Thymus (tissue), 11 donors: ENCODE data around the gene INTS11. TPM values are rescaled to one million over a fixed set of nuclear protein-coding genes. Genes with fewer than 3 reads are reported as not detected.

Experiments used
- DNase-seq, 9 donors: peaks; one replicate each; pipeline ENCODE4 v3.0.0-alpha.2; 2013; ENCODE audit warnings: low spot score in 9 of 9, low read depth in 6 of 9, missing footprints in 1 of 9
- H3K27ac ChIP-seq, 2 donors: one replicate each; pipeline ENCODE4 v1.5.1; 2013; ENCODE audit warnings: control low read depth in 1 of 2, low read depth in 1 of 2, low read length in 1 of 2, mild to moderate bottlenecking in 1 of 2, moderate library complexity in 1 of 2
- H3K27me3 ChIP-seq, 2 donors: one replicate each; pipeline ENCODE4 v1.5.1; 2013; ENCODE audit warnings: low read length in 1 of 2; ENCODE audit not compliant: control insufficient read depth in 2 of 2, insufficient read depth in 1 of 2
- H3K36me3 ChIP-seq, 2 donors: one replicate each; pipeline ENCODE4 v1.5.1; 2013; ENCODE audit warnings: low read length in 1 of 2, mild to moderate bottlenecking in 1 of 2, moderate library complexity in 1 of 2; ENCODE audit not compliant: control insufficient read depth in 2 of 2, insufficient read depth in 2 of 2
- H3K4me1 ChIP-seq, 2 donors: one replicate each; pipeline ENCODE4 v1.5.1; 2013; ENCODE audit warnings: low read length in 2 of 2; ENCODE audit not compliant: control insufficient read depth in 2 of 2, insufficient read depth in 2 of 2
- H3K4me3 ChIP-seq, 2 donors: one replicate each; pipeline ENCODE4 v1.5.1; 2013; ENCODE audit warnings: low read length in 2 of 2, control low read depth in 1 of 2, mild to moderate bottlenecking in 1 of 2
- H3K9me3 ChIP-seq, 2 donors: one replicate each; pipeline ENCODE4 v1.5.1; 2013; ENCODE audit warnings: low read length in 1 of 2, mild to moderate bottlenecking in 1 of 2; ENCODE audit not compliant: control insufficient read depth in 2 of 2, insufficient read depth in 1 of 2
- WGBS: extraction: QIAGEN DNeasy Blood & Tissue Kit; methylation state at CpG from one replicate; pipeline ENCODE4 v1.1.7; 2013; 5-methylcytosine and 5-hydroxymethylcytosine counted together
- polyA plus RNA-seq: library from polyadenylated mRNA; stranded (reverse); fragments of 200-250 nt; gene quantifications from one replicate; pipeline ENCODE4 v1.2.3, GENCODE V29; 2013
- total RNA-seq: library from RNA; stranded (reverse); fragments of 120-200 nt; gene quantifications from one replicate; pipeline ENCODE4 v1.2.4, GENCODE V29; 2013
- donor health status: healthy.

The INTS11 gene
- total and polyA plus RNA-seq, 2 donors: 60.8 to 216 TPM

DNA sequence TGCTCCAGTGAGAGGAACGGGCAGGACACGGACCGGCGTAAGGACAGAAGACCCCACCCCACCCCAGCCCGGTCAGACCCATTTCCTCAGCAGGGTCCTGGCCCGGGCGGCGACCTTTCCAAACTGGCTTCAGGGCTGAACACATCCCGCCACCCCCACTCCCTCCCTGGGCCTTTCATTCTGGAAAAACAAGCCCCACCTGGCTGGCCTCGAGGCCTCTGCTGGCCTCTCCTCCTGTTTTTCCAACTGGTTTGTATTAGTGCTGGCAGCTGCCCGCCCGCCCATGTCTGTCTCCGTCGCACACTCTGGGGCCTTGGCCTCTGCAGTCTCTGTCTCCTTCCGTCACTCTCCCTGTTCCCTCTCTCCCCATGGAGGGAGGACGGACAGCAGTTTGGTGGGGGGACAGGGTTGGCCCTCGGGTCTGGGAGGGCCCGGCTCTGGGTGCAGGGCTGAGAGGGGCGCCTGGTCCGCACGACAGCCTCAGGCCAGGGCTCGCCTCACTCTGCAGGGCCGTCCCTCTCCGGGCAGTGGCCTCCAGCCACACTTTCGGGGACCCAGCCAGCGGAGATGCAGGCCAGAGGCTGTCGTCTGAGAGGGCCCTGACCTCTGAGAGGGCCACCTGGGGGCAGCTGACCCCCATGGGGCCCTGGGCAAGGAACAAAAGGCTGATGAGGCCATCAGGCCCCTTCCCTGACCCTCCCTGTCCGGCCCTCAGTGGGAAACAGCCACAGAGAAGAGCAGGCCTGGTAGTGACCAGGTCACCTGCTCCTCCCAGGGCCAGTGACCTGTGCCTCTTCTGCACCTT, 35.4 kb upstream of the INTS11 start:
- WGBS: 86% methylated on average over 28 of the region's 28 CpGs
- DNase-seq: no peak
- Histone ChIP-seq H3K4me1 (peaks cover 0 to 14% of the 10 kb centered on the region in 2 donors), H3K4me3 (no peak overlapping the region), H3K9me3 (no peaks in the 10 kb centered on the region), H3K27me3 (peaks cover 56 to 80% of the 10 kb centered on the region in 2 donors), H3K36me3 (no peaks in the 10 kb centered on the region), H3K27ac (no peak overlapping the region)

DNA sequence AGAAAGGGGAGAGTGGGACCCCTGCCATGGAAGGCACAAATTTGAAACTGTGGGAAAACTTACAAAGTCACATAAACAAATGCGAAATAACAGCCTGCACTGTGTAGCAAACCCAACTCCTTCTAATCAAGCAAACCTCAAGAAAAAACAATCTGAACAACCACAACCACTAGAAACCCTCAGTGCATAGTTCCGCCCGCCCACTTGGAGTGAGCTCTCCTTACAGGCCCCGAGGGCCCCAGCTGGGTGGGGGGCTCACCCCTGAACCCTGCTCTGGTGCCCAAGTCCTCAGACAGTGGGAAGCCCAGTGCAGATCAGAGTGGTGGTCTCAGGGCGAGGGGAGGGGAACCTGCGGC, 34.8 kb upstream of the INTS11 start:
- peaks cover 0 to 14% of the 10 kb centered on the region in 2 donors for H3K4me1 ChIP-seq
- no peaks in the 10 kb centered on the region for H3K36me3 ChIP-seq
- H3K27me3 ChIP-seq: peaks cover 61 to 85% of the 10 kb centered on the region in 2 donors
- no peak for DNase-seq
- no peak overlapping the region for H3K4me3 ChIP-seq
- no peaks in the 10 kb centered on the region for H3K9me3 ChIP-seq
- no peak overlapping the region for H3K27ac ChIP-seq
- 66% methylated on average over 6 of the region's 6 CpGs for WGBS

DNA sequence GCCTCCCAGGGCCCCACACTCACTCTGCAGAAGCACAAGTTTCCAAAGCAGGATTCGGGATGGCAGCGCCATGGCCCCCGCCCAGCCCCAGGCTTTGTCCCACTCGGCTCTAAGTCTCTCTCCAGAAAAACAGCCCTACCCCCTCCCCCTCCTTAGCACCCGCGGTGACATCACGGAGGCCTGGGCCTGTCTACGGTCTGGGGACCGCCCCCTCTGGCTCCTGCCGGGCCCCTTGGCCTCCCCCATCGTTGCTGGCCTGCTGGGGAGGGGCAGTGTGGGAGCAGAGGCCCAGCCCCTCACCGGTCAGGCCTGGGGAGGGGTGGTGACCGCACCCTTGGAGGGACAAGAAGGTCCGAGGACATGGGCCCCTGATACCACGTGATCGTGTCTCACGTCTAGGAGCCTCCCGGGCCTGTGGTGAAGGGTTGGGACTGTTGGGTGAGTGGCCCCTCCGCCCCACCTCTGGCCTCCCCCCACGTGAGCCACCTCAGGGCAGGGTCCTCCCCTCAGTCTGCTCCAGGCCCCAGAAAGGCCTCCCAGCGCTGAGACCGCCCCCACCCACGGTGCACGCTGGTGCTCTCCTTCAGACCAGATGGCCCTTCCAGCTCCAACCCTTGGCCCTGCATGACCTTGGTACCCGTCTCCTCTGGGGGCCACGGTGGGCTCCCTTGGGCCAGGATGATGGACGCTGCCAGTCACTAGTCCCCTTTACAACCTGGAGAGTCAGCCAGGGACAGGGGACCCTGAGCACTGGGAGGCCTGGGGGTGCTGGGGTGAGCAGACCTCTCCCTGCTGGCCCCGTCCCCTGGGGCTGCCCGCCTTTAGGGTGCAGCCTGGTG, 34.2 kb upstream of the INTS11 start, which contains the start of gene MXRA8:
Gene MXRA8 (minus strand): TSS at position 123 of the 839 bp plus-strand sequence. CDS start 51 bp downstream, at position 72.
- H3K36me3 ChIP-seq: no peaks in the 10 kb centered on the region
- H3K4me1 ChIP-seq: peaks cover 0 to 16% of the 10 kb centered on the region in 2 donors
- peaks cover 68 to 89% of the 10 kb centered on the region in 2 donors for H3K27me3 ChIP-seq
- no peak within 1 kb of the TSS for H3K4me3 ChIP-seq
- H3K27ac ChIP-seq: peak within 1 kb of the TSS in 1 of 2 donors; percentile 11
- H3K9me3 ChIP-seq: peaks cover 0 to 2% of the 10 kb centered on the region in 2 donors
- WGBS: 38% methylated on average over 29 of the region's 29 CpGs
- no peak for DNase-seq

DNA sequence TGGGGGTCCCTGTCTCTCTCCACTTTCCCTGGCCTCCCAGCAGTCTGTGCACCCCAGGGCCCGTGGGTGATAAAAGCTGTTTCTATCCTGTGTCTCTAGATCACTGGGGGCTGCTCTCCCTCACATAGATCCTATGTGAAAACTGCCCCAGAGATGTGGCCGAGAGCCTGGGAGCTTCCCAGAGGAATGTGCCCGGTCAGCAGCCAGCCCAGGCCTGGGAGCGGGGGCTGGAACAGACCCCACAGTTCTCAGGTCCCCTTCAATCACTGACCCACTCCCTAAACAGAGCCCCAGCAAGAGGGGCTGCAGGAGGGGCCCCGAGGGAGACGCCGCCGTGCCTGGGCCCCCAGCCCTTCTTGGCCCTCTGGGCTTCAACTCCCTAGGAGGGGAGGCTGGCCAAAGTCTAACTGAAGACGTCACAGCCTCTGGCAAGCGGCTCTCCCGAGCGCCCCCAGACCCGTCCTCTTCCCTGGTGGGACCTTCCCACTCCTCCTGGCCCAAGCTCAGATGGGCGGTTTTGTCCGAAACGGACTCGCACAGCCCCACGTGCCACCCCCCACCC, 33.5 kb upstream of the INTS11 start:
- H3K27me3 ChIP-seq: peaks cover 75 to 93% of the 10 kb centered on the region in 2 donors
- WGBS: 28% methylated on average over 18 of the region's 18 CpGs
- no peak overlapping the region for H3K4me3 ChIP-seq
- H3K36me3 ChIP-seq: no peaks in the 10 kb centered on the region
- H3K9me3 ChIP-seq: peaks cover 0 to 2% of the 10 kb centered on the region in 2 donors
- peaks cover 0 to 20% of the 10 kb centered on the region in 2 donors for H3K4me1 ChIP-seq
- no peak for DNase-seq
- no peak overlapping the region for H3K27ac ChIP-seq

DNA sequence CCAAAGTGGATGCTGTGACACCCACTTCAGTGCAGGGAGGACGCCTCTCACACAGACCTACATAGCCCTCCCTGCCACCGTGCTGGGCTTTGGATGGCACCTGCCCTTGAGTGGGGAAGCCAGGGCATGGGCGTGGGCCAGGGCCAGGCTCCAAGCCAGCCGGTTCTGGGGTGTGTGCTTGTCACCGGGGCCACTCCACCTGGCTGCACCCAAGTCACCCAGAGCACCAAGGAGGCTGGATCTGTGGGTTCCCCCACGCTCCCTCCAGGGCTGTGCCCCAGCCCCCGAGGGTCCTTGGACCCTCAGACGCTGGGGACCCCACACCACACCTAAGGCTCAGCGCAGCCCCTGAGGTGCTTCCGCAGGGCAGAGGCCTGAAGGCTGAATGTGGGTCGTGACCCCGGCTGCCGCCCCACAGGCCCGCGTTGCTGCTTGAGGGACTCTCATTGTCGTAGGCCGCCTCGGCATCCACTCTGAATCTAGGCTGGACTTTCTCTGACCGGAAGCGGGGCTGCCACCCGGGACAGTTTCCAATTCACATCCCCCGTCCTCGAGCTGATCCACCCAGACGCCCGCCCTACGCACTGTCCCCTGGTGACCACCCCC, 32.4 kb upstream of the INTS11 start:
- peaks cover 0 to 20% of the 10 kb centered on the region in 2 donors for H3K4me1 ChIP-seq
- DNase-seq: no peak
- H3K36me3 ChIP-seq: no peaks in the 10 kb centered on the region
- peaks cover 84 to 99% of the 10 kb centered on the region in 2 donors for H3K27me3 ChIP-seq
- no peak overlapping the region for H3K4me3 ChIP-seq
- H3K27ac ChIP-seq: no peak overlapping the region
- WGBS: 81% methylated on average over 26 of the region's 26 CpGs
- H3K9me3 ChIP-seq: peaks cover 0 to 4% of the 10 kb centered on the region in 2 donors

DNA sequence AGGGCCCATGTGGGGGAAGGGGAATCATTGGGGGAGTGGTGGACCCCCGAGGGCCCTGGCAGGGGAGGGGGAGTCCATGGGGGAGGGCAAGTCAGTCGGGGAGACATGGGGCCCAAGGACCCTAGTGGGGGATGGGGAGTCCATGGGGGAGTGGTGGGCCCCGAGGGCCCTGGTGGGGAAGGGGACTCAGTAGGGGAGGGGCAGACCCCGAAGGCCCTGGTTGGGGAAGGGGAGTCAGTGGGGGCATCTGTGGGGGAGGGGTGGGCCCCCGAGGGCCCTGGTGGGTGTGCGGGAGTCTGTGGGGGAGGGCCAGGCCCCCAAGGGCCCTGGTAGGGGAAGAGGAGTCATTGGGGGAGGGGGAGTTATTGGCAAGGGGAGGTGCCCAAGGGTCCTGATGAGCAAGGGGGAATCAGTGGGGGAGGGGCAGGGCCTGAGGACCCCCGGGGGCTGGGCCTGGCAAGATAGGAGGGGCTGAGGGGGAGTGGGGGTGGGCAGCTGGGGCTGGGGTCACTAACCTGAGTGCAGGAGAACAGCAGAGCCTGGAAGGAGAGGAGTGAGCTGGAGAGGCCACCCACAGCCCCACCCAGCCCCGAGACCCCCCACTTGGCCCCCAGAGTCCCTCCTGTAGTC, 31.8 kb upstream of the INTS11 start:
- Histone ChIP-seq H3K4me1 (peaks cover 0 to 20% of the 10 kb centered on the region in 2 donors), H3K9me3 (peaks cover 0 to 4% of the 10 kb centered on the region in 2 donors), H3K27ac (no peak overlapping the region), H3K36me3 (no peaks in the 10 kb centered on the region), H3K4me3 (no peak overlapping the region), H3K27me3 (peaks cover 83 to 99% of the 10 kb centered on the region in 2 donors)
- WGBS: 64% methylated on average over 8 of the region's 8 CpGs
- DNase-seq: no peak

DNA sequence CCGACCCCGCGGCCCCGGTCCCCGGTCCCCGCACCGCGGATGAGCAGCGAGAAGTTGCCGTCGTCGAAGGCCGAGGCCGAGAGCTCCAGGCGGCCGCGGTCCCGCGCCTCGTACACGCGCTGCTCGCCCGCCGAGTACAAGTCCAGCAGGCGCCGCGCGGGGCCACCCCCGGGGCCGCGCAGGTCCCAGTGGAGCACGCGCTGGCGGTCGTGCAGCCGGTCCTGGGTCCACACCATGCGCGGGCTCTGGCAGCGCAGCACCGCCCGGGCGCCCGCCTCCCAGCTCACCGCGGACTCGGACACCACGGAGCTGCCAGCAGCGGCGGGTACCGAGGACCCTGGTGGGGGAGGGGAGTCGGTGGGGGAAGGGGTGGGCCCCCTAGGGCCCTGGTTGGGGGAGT, 31.0 kb upstream of the INTS11 start:
- Histone ChIP-seq H3K36me3 (no peaks in the 10 kb centered on the region), H3K4me3 (no peak overlapping the region), H3K27me3 (peaks cover 81 to 91% of the 10 kb centered on the region in 2 donors), H3K4me1 (peaks cover 0 to 20% of the 10 kb centered on the region in 2 donors), H3K27ac (no peak overlapping the region), H3K9me3 (peaks cover 0 to 4% of the 10 kb centered on the region in 2 donors)
- WGBS: 5% methylated on average over 52 of the region's 52 CpGs
- DNase-seq: no peak
